K562 (cell line): ENCODE results near the gene COG7. TPM values are rescaled to one million over a fixed set of nuclear protein-coding genes. Genes with fewer than 3 reads are reported as not detected.

Experiments
- ATAC-seq: fragments of 200-7000 bp; cut with Tn5 transposase; 3 replicates; pipeline ENCODE4 v1.9.1; 2020; ENCODE audit warnings: moderate library complexity
- BruUV-seq: library from RNA; stranded (reverse); fragments of 400-500 nt; replicated peaks from 2 replicates; lab custom pipeline; 2021; lab: Mats Ljungman, UMichigan
- CTCF ChIA-PET: fragments of 300-600 bp; formaldehyde crosslinking; extraction: SDS; loops from one replicate; lab custom pipeline; 2021; ENCODE audit warnings: low intra/inter-chr PET ratio; lab: Yijun Ruan, JAX
- POLR2A ChIA-PET: fragments of 300-600, 350-650 bp; sonication (Branson Sonifier 250); formaldehyde crosslinking; extraction: SDS; loops from one replicate; lab custom pipeline; 2021; ENCODE audit warnings: antibody characterized with exemption, inconsistent platforms; lab: Yijun Ruan, JAX
- DNase-seq, 4 experiments: peaks; one replicate each; pipeline versions ENCODE4 v3.0.0 to v3.0.0-alpha.2; 2011 to 2018; ENCODE audit warnings: low spot score in 3 of 4, mixed read lengths in 3 of 4; ENCODE audit errors: extremely low read depth in 1 of 4
- FAIRE-seq: peaks from 2 replicates; lab custom pipeline; 2011; peaks lifted over from hg19 to GRCh38; lab: Jason Lieb, UNC
- H2AFZ ChIP-seq: 2 replicates; pipeline ENCODE4 v1.6.0; 2011; ENCODE audit warnings: low read depth, low read length, control low read depth, inconsistent platforms
- H3K27ac ChIP-seq: fragments of 200-600 bp; 3 replicates; pipeline ENCODE4 v1.8.0; 2011; ENCODE audit warnings: low read depth, mild to moderate bottlenecking, control low read depth, inconsistent platforms, low read length, moderate library complexity, mixed read lengths; ENCODE audit errors: extremely low read depth
- H3K27me3 ChIP-seq, 2 experiments: fragments of 300-600 bp in 1 of 2; 2 replicates in 1 of 2; 3 replicates in 1 of 2; pipeline versions ENCODE4 v1.6.0 to v1.8.0; 2011; ENCODE audit warnings: inconsistent platforms in 2 of 2, low read length in 2 of 2, mild to moderate bottlenecking in 1 of 2, mixed read lengths in 1 of 2, moderate library complexity in 1 of 2; ENCODE audit not compliant: control insufficient read depth in 2 of 2, insufficient read depth in 2 of 2
- H3K36me3 ChIP-seq: fragments of 300-600 bp; 3 replicates; pipeline ENCODE4 v1.8.0; 2011; ENCODE audit warnings: mild to moderate bottlenecking, low read length, inconsistent platforms; ENCODE audit not compliant: control insufficient read depth, insufficient read depth
- H3K4me1 ChIP-seq, 2 experiments: fragments of 200-600 bp in 1 of 2; replicated peaks in 1 of 2; 2 replicates in 1 of 2; 3 replicates in 1 of 2; pipeline versions ENCODE4 v1.5.1 to v1.8.0; 2011; ENCODE audit warnings: inconsistent platforms in 2 of 2, low read length in 2 of 2, mild to moderate bottlenecking in 1 of 2, mixed read lengths in 1 of 2, moderate library complexity in 1 of 2; ENCODE audit not compliant: control insufficient read depth in 2 of 2, insufficient read depth in 2 of 2
- H3K4me2 ChIP-seq: 2 replicates; pipeline ENCODE4 v1.6.1; 2011; ENCODE audit warnings: low read length, control low read depth, inconsistent platforms, mixed read lengths; ENCODE audit not compliant: insufficient read depth
- H3K4me3 ChIP-seq: fragments of 200-600 bp; sonication (generic), shearing (Covaris generic); 2 replicates; pipeline ENCODE4 v1.5.1; 2016; ENCODE audit warnings: control low read depth, inconsistent platforms
- H3K79me2 ChIP-seq: fragments of 200-600 bp; 3 replicates; pipeline ENCODE4 v1.8.0; 2011; ENCODE audit warnings: low read length, inconsistent platforms; ENCODE audit not compliant: control insufficient read depth, insufficient read depth
- H3K9ac ChIP-seq, 2 experiments: 2 replicates each; pipeline versions ENCODE4 v1.6.0 to v1.6.1; 2011; ENCODE audit warnings: low read depth in 2 of 2, low read length in 2 of 2, control low read depth in 1 of 2, inconsistent platforms in 1 of 2, mild to moderate bottlenecking in 1 of 2, mixed read lengths in 1 of 2; ENCODE audit not compliant: insufficient read depth in 1 of 2
- H3K9me1 ChIP-seq: one replicate; pipeline ENCODE4 v1.6.0; 2011; ENCODE audit warnings: inconsistent platforms, mild to moderate bottlenecking, low read length, moderate library complexity; ENCODE audit not compliant: control insufficient read depth, insufficient read depth
- H3K9me3 ChIP-seq: replicated peaks from 2 replicates; pipeline ENCODE4 v1.5.1; 2011; ENCODE audit warnings: low read depth, low read length, inconsistent platforms; ENCODE audit not compliant: control insufficient read depth, insufficient read depth
- H4K20me1 ChIP-seq: replicated peaks from 2 replicates; pipeline ENCODE4 v1.6.1; 2011; ENCODE audit warnings: low read length, inconsistent platforms, mixed read lengths; ENCODE audit not compliant: control insufficient read depth, insufficient read depth
- BCOR ChIP-seq: fragments of 450-650 bp; IDR thresholded peaks from 2 replicates; pipeline ENCODE4 v1.6.1; 2016
- CHCHD3 ChIP-seq: fragments of 250-450 bp; sonication (Bioruptor Pico); IDR thresholded peaks from 2 replicates; pipeline ENCODE4 v2.1.2; 2022; ENCODE audit warnings: mild to moderate bottlenecking
- GMEB1 ChIP-seq: fragments of 250-450 bp; sonication (Bioruptor Pico); IDR thresholded peaks from 2 replicates; pipeline ENCODE4 v1.4.0; 2020; ENCODE audit warnings: mild to moderate bottlenecking
- HDGF ChIP-seq: fragments of 450-650 bp; IDR thresholded peaks from 2 replicates; pipeline ENCODE4 v1.6.1; 2016
- POU5F1 ChIP-seq: fragments of 150-350 bp; IDR thresholded peaks from 2 replicates; pipeline ENCODE4 v1.6.1; 2014; ENCODE audit warnings: borderline replicate concordance, low read length, low read depth, mild to moderate bottlenecking; ENCODE audit not compliant: partially characterized antibody
- PRDM10 ChIP-seq: fragments of 450-650 bp; IDR thresholded peaks from 2 replicates; pipeline ENCODE4 v1.6.1; 2018; ENCODE audit not compliant: partially characterized antibody
- PURB ChIP-seq: sonication (generic); formaldehyde crosslinking; IDR thresholded peaks from 2 replicates; pipeline ENCODE4 v1.9.0; 2021; ENCODE audit warnings: low read depth, mild to moderate bottlenecking, missing genetic modification reagents
- ZFP36 ChIP-seq: fragments of 150-350 bp; IDR thresholded peaks from 2 replicates; pipeline ENCODE4 v1.6.1; 2018; ENCODE audit warnings: low read length, low read depth; ENCODE audit not compliant: partially characterized antibody
- ZNF316 ChIP-seq: fragments of 450-650 bp; IDR thresholded peaks from 2 replicates; pipeline ENCODE4 v1.6.1; 2016
- WGBS: fragments of 100-300 bp; shearing (Covaris generic); methylation state at CpG from one replicate; pipeline ENCODE4 v1.1.6; 2016; ENCODE audit warnings: low coverage, mixed read lengths; ENCODE audit not compliant: insufficient coverage; ENCODE audit errors: missing lambda C conversion rate; 5-methylcytosine and 5-hydroxymethylcytosine counted together
- in situ Hi-C: fragments of 300-500 bp; cut with MboI; formaldehyde crosslinking; loops from 4 replicates; pipeline ENCODE4 v1.15.0; 2018; ENCODE audit warnings: inconsistent platforms, mixed read lengths
- intact Hi-C: fragments of 100-400 bp; cut with micrococcal nuclease; formaldehyde crosslinking; loops from 2 replicates; pipeline ENCODE4 v1.14.2; 2022
- polyA plus RNA-seq, 8 experiments: library from polyadenylated mRNA; depleted of rRNA in 4 of 8; stranded (reverse) in 5 of 8; unstranded in 3 of 8; fragments of >200 nt; fragmentation: Nextera tagmentation in 2 of 8; fragmentation: Illumina TruSeq in 1 of 8; extraction: Ambion mirVana in 2 of 8; extraction: Trizol in 1 of 8; gene quantifications; 2 replicates each; pipeline versions ENCODE4 v1.2.1 to v1.2.3, GENCODE V29; 2011 to 2014; ENCODE audit warnings: inconsistent platforms in 1 of 8, missing spikeins in 1 of 8
- total RNA-seq, 7 experiments: library from RNA; depleted of rRNA in 6 of 7; stranded (reverse); fragments of >200 nt in 6 of 7; fragmentation: Illumina TruSeq in 2 of 7; extraction: Trizol in 2 of 7; gene quantifications; 2 replicates each; pipeline versions ENCODE4 v1.2.1 to v1.2.3, GENCODE V29; 2011 to 2021; ENCODE audit warnings: low replicate concordance in 1 of 7

COG7 gene
- total and polyA plus RNA-seq, 9 of the 15 experiments (the other 6 are each of a cell fraction or from before 2014, with no cell fraction given): 3.8 to 17.6 (median 13.4) TPM

DNA sequence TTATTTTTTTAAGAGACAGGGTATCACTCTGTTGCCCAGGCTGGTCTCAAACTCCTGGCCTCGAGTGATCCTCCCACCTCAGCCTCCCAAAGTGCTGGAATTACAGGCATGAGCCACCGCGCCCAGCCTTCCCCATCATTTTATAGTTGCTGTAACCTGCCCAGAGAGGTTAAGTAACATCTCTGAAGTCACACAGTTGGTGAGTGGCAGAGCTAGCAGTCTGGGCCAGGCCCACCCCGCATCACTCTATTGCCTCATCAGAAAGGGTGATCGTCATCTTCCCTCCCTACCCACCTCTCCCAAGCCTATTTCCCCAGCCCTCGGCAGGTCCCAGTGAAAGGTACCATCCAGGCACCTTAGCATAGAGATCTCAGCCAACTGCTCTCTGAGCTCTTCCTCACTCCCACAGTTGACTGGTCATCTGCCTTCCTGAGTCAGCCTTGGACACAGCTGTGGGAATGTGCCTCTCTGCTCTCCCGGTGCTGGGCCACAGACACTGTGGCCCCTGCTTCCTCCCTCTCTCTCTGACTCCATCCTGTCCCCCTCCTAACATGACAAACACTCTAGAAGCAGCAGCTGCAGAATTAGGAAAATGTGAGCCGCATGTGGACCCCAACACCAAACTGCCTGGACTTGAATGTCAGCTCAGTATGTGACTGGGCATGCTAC lies 93.8 kb downstream of the COG7 start:
- no TSS peak for BruUV-seq
- Histone ChIP-seq H3K9me3 (no peaks in the 10 kb centered on the region), H3K9ac (no peak overlapping the region), H3K4me3 (no peak overlapping the region), H3K79me2 (no peaks in the 10 kb centered on the region)
- POLR2A ChIA-PET: interaction anchor here (0.6 kb wide), 2 partner anchors 646 to 981 kb away, joined by 3 read pairs; no protein-coding TSS in a partner anchor
- 0% methylated on average over 8 of the region's 8 CpGs for WGBS
- TF ChIP-seq BCOR (peak; percentile 72), PURB (no peak), ZFP36 (peak; percentile 38)
- TF ChIP-seq, all 486 proteins: peak for 2
- H3K4me1 ChIP-seq: no peaks in the 10 kb centered on the region
- DNase-seq: no peak
- no peak overlapping the region for H3K4me2 ChIP-seq
- no peaks in the 10 kb centered on the region for H3K36me3 ChIP-seq
- in situ Hi-C loops (no loop called here), intact Hi-C loops (no loop called here)
- H3K27ac ChIP-seq: no peak overlapping the region
- H4K20me1 ChIP-seq: peaks cover 7% of the 10 kb centered on the region
- H2AFZ ChIP-seq: no peak overlapping the region
- H3K27me3 ChIP-seq: peaks cover 8 to 38% of the 10 kb centered on the region in 2 experiments; a peak in 4 of 5 replicates
- CTCF ChIA-PET: no interaction called here
- no peak for ATAC-seq
- no peaks in the 10 kb centered on the region for H3K9me1 ChIP-seq
- FAIRE-seq: no peak

- 4% methylated on average over 8 of the region's 8 CpGs for WGBS
- no peak for TF ChIP-seq CHCHD3 (CRISPR knock-in tag)
- TF ChIP-seq ZNF316: no peak
- TF ChIP-seq POU5F1: no peak
- no peak for TF ChIP-seq HDGF
- no peak for TF ChIP-seq PRDM10
- TF ChIP-seq GMEB1 (CRISPR knock-in tag): no peak
Measured at GRCh38 chr16:23357761-23358290, 95.2 kb downstream of the COG7 start.

More at GRCh38 chr16:23357761-23358290, 95.2 kb downstream of the COG7 start:
- no peak overlapping the region for H2AFZ ChIP-seq
- ChIA-PET CTCF (no interaction called here), POLR2A (interaction anchor here (0.7 kb wide), 1 partner anchor 26 kb away, joined by 3 read pairs; no protein-coding TSS in a partner anchor)
- H3K27ac ChIP-seq: no peak overlapping the region
- FAIRE-seq: no peak
- no peak overlapping the region for H3K4me3 ChIP-seq
- no peak overlapping the region for H3K9ac ChIP-seq
- in situ Hi-C loops: no loop called here
- no peaks in the 10 kb centered on the region for H3K36me3 ChIP-seq
- no peaks in the 10 kb centered on the region for H3K9me3 ChIP-seq
- H3K4me1 ChIP-seq: no peaks in the 10 kb centered on the region
- H3K9me1 ChIP-seq: no peaks in the 10 kb centered on the region
- BruUV-seq: no TSS peak
- H3K79me2 ChIP-seq: no peaks in the 10 kb centered on the region
- ATAC-seq: no peak
- peaks cover 7% of the 10 kb centered on the region for H4K20me1 ChIP-seq
- H3K27me3 ChIP-seq: peaks cover 8 to 38% of the 10 kb centered on the region in 2 experiments; a peak in 4 of 5 replicates
- no peak for DNase-seq
- H3K4me2 ChIP-seq: no peak overlapping the region
- intact Hi-C loops: no loop called here
